ENCODE measurements around the gene SAMD10.
A peak's percentile ranks its signal among the peaks of the same experiment; 100 is the strongest.
"Not testable (repeated sequence)": the region's sequence is repeated elsewhere in the genome, so short reads cannot be mapped to it uniquely, and the experiment has no call there.

The SAMD10 gene

DNA sequence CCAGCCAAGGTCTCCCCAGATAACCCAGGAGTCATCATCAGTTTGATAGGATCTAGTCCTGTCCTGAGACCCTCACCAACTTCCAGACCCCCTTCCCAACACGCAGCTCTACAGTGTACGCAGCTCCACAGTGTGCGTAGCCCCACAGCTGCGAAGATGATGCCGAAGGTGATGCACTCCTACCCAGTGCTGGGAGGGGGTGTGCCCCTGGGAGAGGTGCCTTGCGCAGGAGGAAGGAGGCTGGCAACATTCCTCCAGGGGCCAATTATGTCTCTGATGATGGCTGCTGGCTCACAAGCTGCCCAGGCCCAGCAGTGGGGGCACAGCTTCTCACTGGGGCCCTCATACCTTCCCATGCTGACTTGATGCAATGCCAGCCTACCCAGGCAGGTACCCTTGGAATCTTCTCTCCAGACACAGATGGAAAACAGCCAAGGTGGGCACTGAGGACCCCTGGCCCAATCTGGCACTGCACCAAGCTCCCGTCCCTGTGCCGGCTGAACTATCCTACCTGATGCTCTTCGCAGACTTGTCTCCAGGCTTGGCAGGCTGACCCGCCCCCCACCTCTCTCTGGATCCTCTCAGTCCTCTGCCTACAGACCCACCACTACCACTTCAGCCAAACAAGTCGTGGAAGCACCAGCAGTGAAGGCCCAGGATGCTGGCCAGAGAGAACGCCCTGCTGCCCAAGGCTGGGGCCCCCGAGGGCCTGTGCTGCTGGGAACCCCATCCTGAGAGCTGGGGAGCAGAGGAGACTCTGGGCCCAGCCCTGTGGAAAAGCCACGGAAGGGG is 11.1 kb downstream of the SAMD10 start:
- no peak for DNase-seq

DNA sequence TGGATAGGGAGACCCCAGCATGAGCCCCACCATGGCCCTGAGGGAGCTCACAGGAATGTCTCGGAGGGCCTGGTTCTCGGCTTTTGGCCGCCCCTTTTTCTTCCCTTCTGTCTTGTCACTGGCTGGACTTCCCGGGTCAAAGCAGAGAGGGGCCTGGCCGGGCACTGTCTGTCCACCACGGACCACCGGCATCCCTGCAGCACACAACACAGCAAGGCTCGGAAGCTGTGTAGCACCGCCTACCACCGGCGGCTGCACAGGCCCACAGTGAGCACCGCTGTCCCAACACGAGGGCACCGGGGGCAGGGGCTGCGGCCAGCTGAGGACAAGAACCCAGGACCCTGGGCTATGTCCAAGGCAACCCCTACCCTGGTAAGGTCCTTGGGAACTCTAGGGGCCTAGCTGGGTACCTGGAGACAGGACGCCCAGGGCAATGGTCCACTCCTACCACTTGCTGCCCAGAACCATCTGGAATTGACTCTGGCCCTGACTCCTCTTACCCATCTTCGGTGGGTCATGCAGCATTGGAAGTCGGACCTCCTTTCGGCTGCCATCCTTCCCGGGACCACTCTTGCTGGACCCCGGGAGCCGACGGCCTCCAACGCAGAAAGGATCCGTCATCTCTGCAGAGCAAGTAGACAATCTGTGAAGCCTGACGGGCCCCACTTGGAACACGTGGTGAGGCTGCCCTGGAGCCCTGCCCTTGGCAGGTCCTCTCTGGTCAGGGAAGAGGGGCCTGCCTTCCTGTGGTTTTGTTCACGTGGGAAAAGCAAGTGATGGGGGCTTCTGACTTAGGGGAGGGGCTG is 11.9 kb downstream of the SAMD10 start:
- no peak for DNase-seq

DNA sequence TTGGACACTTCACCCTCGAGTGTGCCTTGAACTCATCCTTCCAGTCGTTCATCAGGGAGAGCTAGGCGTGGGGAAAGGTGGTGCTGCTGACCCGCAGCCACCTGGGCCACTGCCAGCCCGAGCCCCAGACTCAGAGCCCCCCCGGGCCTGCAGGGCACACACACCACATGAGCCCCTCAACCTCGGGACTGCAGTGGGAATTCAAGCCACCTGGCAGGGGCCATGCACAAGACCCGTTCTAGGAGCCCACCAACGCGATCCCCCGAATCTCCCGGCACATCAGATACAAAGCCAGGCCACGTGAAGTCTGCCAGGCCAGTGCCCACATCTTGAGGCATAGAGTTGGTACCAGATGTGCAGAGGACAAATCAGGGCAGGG is 12.5 kb downstream of the SAMD10 start:
- DNase-seq, result no peak

DNA sequence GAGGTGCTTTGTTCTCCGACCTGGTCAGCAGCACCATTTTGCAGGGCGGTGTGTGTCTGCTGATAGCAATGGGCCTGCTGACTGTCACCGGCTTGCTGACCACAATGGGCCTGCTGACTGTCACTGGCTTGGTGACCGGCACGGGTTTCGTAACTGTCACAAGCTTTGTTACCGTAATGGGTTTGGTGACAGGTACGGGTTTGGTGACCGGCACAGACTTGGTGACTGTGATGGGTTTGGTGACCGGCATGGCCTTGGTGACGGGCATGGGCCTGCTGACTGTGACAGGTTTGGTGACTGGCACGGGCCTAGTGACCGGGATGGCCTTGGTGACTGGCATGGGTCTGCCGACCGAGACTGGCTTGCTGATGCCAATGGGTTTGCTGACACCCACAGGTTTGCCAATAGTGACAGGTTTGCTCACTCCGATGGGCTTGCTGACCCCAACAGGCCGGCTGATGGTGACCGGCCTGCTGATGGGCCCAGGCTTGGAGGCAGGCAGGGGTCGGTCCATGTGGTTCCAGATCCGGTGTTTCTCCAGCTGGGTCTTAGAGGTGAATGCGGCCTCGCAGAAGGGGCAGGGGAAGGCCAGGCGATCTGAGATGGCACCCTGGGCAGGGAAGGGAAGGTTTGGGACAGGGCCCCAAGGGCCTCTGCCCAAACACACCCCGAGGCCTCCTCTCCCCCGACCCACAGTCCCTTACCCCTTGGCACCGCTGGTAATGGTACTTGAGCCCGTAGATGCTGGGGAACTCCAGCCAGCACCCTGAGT is 13.1 kb downstream of the SAMD10 start:
- DNase-seq, result no peak

DNA sequence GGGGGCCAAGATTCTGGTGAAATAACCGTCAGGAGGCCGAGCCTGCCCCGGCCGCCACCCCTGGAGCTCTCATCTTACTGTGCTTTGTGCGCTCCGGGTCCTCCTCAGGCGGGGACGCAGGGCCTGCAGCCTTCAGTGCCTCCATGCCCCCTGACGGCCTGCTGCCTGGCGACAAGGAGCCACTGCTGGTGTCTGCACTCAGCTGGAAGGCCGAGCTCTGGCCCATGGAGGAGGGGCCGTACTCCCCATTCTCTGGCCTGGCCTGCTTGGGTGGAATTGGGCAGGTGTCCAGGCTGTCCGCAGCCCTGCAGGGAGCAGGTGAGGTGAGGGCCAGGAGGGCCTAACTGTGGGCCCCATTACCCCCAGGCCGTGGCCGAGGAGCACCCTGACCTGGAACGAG is 15.0 kb downstream of the SAMD10 start:
- no peak for DNase-seq

DNA sequence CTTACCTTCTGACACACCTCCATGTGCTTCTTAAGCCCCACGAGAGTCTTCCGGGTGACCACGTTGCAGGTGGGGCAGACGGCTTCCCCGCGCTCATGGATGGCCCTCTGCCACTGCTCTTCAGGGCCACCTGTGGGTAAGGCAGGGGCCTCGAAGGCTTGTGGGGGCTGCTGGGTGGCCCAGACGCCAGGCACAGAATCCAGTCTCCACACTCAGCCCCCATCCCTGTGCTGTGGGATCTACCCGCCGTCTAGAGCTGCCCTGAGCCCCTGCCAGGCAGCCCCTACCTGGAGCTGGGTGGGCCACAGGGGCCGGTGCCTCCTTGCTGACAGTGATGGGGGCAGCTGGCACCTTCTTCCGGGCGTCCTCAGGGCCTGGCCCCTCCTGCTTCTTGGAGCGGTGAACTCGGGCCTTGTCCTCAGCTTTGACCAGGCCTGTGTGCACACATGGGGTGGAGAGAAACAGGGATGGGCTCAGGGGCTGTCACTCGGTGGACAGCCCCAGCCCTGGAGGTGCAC is 15.6 kb downstream of the SAMD10 start:
- DNase-seq, result no peak

DNA sequence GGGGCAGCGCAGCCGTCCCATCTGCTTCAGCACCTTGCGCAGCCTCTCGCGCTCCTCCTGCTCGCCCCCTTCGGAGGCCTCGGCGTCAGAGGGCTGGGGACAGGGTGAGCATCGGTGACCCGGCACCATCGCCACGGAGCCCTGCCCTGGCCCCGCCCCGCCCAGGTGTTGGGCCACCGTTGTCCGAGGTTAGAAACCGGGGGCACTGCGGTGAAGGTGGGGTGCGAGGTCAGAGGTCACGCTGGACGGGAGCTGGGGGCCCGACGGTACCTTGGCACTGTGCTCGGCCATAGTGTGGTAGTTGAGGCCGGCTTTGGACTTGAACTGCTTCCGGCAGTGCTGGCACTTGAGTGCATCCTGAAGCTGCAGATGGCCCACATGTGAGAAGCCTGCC is 16.1 kb downstream of the SAMD10 start:
- DNase-seq, result no peak

DNA sequence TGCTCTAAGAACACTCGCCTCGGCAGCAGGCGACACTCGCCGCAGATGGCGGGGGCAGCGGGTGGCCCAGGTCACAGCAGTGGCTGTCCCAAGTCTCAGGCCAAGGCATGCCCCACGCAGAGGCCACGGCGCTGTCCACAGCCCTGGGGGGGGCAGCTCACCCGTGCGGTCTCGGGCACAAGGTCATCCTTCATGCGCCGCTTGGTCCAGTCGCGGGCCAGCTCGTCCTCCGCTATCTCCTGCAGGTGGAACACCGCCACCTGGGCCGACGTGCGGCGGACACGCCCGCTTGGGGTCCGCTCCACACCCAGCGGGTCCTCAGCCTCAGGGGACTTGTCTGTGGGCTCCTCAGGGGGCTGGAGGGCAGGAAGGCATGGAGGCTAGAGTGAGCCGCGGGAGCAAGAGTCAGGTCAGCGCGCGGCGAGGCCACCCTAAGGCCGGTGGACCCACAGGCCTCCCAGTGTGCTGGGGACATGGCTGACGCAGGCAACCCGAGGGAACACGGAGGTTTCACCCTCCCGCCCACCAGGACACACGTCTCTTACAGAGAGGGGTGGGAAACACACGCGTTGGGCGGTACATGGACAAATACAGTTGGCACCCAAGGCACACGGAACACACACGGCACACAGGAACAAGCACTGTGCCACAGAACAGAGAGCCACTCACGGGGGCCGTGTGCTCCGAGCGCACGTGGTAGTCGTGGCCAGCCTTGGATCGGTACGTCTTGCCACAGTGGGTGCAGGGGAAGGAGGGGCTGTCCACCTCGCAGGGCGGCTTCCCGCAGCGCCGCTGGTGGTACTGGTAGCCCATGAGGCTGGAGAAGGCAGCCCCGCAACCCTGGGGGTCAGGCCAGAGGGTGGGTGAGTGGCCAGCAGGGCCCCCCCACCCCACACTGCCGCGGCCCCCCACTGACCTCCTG is 16.8 kb downstream of the SAMD10 start:
- DNase-seq, result no peak

DNA sequence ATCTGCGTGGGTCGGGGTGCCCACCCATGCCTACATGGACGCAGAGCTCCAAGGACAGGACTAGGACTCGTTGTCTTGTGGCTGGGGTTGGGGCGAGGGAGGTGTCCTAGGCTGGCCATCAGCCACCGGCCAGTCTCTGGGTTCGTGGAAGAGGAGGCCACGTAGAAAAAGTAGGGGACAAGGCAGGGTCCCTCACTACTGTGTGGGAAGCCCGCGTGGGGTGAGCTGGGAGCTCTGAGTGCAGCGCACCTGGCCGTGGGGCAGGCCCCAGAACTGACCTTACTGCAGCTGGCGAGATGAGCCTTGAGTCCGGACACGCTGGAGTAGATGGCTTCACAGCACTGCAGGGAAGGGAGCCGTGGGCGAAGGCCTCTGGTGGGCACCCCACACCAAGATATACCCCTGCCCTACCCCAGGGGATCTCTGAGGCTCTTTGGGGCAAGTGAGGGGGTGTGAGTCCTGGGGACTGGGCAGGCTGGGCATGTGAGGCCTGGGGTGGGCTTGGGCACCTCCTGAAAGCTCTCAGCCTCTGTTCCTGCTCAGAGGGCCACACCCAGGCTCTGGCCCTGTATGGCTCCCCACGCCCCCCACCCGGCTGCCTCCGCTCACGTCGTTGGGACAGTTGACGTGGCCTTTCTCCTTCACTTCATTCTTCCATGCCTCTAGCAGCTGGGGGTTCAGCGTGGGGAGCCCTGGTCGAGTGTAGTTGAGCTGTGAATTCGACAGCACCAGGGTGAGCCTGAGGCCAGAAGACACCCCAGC is 17.6 kb downstream of the SAMD10 start:
- DNase-seq, result no peak

DNA sequence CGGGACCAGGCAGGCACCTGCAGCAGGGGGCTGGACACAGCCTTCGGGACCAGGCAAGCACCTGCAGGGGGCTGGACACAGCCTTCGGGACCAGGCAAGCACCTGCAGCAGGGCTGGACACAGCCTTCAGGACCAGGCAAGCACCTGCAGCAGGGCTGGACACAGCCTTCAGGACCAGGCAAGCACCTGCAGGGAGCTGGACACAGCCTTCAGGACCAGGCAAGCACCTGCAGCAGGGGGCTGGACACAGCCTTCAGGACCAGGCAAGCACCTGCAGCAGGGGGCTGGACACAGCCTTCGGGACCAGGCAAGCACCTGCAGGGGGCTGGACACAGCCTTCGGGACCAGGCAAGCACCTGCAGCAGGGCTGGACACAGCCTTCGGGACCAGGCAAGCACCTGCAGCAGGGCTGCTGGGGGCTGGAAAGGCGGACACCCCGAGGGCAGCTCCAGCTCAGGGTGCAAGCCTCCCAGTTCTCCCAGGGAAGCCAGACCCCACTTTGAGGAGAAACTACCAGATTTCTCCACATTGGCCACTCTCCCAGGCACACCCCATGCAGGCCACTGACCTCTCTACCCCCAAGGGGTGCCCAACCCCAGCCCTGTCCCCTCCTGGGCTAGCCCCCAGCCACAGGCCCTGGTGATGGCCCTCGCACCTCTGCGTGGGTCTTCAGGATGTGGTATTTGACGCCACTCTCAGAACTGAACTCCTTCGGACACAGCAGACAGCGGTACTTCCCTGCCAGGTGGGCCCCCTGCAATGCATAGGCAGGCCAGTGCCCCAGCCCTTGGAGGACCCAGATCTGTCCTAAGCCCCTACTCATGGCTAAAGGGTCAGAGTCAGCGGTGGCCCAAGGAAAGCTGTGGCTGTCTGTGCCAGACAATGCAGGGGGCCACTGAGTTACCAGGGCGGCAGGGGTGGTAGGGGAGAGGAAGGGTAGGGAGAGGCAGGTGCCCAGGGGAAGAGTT is 18.5 kb downstream of the SAMD10 start:
- not testable (repeated sequence) for DNase-seq

DNA sequence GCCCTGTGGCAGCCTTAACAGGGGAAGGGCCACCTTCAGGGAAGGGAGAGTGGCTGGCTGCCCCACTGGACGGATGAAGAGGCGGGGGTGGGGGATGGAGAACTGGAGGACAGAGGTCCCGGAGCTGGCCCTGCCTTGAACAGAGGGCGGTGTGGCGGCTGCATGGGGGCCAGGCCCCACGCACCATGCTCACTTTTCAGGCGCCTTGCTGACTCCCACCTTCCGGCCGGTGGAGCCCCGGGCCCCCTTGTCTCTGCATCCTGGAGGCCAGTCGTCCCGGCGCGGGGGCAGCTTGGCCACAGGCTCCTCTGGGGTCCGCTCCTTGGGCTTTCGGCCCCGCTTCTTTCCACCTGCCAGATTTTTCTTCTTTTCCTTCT is 19.8 kb downstream of the SAMD10 start:
- no peak for DNase-seq

DNA sequence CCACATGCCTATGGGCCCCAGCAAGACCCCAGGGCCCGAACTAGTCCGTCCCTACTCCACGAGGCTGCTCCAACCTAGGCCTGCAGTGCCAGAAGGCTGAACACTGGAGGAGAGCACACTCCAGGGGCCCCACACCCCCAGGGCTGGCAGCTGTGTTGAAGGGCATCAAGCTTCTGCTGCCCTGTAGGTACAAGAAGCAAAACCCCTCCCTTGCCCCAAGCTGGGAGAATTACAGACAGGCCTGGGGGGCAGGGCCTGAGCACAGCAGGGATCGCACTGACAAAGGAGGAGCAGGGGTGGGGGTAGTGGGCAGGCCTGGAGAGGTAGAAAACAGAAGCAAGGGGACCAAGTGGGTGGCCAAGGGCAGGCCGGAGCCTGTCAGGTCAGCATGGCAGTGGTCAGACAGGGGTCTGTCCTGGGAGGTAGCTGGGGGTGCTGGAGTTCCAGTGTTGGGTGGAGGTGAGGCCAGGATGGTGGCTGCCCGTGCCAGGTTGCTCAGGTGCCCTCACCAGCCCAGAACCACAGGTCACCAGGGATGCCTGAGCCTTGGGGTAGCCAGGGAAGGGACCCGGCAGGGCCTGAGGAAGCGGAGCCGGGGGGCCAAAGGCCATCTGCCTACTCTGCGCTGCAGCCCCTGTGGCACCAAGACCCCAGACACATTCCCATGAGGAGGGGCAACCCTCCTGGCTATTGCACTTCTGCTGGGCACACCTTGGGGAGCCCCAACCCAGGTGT is 20.3 kb downstream of the SAMD10 start:
- DNase-seq, result no peak

DNA sequence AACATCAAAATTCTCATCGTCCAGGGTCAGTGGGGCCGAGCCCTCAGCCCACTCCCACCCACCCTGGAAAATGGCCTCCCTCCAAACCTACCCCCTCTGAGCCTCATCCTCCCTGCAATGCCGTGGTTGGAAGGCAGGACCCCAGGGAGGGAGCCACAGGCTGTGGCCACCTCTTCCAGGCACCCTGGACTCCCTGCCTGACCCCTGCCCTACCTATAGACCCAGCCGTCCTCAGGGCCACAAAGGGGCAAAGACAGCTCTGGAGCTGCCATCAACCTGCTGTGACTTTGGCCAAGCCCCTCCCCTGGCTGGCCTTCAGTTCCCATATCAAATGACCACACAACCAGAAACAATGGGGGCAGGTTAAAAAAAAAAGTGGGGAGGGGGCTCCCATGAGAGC is 21.0 kb downstream of the SAMD10 start:
- no peak for DNase-seq

DNA sequence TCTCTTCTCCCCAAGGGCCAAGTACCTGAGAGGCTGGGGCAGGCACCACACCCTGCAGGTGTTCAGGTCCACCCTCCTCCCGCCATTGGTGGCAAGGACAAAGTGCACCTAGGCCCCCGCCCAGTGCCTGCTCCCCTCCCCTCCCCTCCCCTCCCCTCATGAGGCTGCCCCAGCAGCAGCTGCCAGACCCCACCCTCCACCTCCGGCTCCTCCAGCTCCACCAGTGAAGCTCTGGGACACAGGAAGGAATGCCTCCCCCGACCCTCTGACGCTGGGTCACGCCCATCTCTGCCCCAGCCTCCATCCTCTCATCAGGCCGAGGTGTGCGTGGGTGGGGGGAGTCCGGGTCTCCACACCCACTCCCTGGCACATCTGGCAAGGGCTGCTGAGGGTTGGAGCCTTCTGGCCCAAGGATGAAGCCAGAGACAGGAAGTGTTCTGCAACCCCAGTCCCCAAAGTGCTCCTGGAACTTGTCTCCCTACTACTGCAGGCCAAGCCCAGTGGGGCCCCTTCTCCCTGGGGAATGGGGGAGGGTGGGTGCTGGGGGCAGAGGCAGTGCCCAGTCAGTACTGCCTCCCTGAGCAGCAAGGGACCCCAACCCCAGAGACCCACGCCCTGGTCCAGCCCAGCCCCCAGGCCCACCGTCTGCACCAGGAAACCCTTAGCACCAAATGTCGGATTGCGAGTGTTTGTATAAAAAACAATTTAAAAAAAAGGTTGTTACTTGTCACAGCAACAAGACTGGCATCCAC is 21.6 kb downstream of the SAMD10 start:
- peak; percentile 79 for DNase-seq

DNA sequence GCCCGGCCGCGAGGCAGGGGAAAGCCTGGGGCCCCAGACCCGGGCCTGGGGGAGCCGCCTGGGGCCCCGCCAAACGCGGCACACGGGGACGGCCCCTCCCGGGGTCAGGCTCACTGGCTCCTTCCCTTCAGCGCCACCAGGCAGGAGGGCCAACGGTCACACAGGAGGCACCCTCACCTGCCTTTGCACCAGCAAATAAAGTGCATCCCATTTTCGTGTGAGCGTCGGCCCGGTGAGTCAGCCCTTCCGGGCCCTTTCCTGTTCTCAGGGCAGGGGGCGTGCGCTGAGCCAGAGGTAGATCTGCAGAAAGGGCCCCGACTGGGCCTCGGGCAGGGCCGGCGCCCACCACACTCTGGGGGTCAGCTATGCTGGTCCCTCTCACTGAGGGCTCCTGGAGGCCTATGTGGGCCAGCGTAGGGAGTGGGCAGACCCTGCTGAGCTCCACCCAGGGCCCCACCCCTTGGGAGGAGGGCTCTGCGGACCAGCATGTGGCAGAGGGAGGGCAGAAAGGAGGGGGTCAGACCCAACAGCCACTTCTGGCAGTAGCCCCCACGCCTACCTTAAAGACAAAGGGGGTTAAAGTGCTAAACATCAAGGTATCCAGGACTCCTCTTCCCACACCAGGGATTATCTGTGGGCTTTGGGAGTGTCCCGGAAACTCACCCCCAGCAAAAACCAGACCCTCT is 22.3 kb downstream of the SAMD10 start:
- DNase-seq, result peak; percentile 82

DNA sequence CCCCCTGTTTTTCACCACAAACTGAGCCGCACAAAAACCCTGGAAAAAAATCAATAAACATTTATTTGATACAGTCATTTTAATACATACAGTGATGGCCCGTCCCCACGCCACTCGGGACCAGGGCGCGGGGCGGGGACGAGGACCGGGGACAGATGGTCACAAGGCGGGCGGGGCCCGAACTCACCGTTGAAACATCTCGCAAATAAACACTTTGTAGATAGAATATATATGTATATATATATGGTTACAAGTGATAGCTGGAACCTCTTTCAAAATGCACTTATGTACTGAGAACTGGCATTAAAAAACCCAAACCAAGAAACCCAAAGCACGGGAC is 22.8 kb downstream of the SAMD10 start:
- no peak for DNase-seq

DNA sequence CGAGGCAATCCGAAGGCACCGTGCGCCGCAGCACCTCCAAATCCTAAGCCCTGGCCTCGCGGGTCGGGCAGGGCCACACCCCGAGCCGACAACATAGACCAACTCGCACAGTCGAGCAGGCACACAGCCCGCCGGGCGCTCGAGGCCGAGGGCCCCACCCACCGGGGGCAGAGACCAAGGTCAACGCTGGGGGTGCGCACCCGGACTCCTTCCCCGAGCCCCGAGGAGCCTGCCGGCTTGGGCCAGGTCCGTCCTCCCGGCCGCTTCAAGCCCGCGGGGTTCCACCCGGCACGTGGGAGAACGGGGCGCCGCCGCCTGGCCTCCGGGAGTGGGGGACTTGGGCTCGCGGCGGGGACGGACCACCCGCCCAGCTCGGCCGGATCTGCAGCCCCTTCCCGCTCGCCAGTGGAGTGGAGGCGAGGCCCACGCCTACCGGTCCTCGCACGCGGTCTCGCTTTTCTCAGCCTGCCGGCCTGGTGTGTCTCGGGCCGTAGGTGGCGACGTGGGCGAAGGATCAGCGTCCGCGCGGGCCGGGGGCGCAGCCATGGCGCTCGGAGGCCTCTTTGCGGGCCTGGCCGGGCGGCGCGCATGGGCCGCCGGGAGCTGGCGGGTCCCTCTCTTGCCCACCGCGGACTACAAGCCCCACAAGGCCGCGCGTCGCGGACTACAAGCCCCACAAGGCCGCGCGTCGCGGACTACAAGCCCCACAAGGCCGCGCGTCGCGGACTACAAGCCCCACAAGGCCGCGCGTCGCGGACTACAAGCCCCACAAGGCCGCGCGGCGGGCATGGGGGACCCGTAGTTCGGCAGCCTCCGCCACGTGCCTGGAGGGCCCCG is 23.4 kb downstream of the SAMD10 start, which contains the start of gene UCKL1:
UCKL1 (minus strand) TSS at position 590 of the 837 bp plus-strand sequence; CDS start at position 546, 44 bp downstream.
- DNase-seq, result peak; percentile 82

Data from SHP77 treated with DMSO at 0.1 percent for 48 hours (cell line).